ENCODE results near the gene RPL36. TPM values are rescaled to one million over a fixed set of nuclear protein-coding genes. Genes with fewer than 3 reads are reported as not detected.

Gene RPL36
- total and polyA plus RNA-seq, 2 experiments from 2014 or later = 637 to 990 TPM

GRCh38 chr19:5674714-5675113 lies 15.4 kb upstream of the RPL36 start:
- WGBS (ENCODE audit: low lambda C conversion rate, missing lambda C conversion rate) = 82% methylated on average over 5 of the region's 5 CpGs

DNA sequence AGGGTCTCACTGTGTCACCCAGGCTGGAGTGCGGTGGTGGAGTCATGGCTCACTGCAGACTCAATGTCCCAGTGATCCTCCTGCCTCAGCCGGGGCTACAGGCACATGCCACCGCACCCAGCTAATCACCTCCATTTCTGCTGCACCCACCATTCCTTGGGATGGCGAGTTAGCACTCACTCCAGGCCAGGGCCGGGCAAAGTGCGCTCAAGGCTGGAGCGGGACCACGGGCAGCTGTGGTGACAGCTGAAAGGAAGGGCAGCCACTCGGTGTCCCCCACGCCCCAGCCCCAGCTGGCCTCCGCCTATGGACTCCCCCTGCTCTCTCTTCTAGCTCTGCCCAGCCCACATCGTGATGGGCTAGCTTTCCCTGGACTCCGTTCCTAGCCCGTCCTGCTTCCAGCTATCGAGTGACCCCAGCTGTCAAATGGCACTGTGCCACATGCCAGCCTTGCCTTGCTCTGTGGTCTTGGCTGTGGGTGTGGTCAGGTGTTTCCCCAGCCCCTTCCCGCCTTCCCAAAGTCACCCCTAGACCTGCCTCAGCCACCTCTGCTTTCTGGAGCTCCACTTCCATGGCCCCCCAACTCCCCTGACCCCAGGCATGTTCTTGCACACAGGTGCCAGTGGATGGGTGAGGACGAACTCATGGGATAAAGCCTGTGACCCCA lies 13.9 kb upstream of the RPL36 start:
- Histone ChIP-seq H4K20me1 (ENCODE audit: insufficient read depth, poor library complexity, severe bottlenecking) (no peaks in the 10 kb centered on the region), H3K27me3 (no peaks in the 10 kb centered on the region), H3K79me2 (peaks cover 13% of the 10 kb centered on the region), H3K9me2 (replicated peaks; ENCODE audit: insufficient read depth) (no peaks in the 10 kb centered on the region), H2AFZ (no peak overlapping the region), H3K4me3 (no peak overlapping the region), H3K4me1 (ENCODE audit: insufficient read depth) (no peaks in the 10 kb centered on the region), H3K36me3 (replicated peaks; ENCODE audit: insufficient read depth, low read depth) (no peaks in the 10 kb centered on the region), H3K27ac (no peak overlapping the region), H3K9me3 (ENCODE audit: low read depth) (no peaks in the 10 kb centered on the region), H3K4me2 (no peak overlapping the region)
- DNase-seq (ENCODE audit: low spot score) = no peak
- 91% methylated on average over 13 of the region's 17 CpGs for WGBS (ENCODE audit: low lambda C conversion rate, missing lambda C conversion rate)
- TF ChIP-seq EZH2phosphoT487 (IDR thresholded peaks at IDR 0.05; ENCODE audit: low read depth, severe bottlenecking, unreplicated experiment) (no peak), CTCF (IDR thresholded peaks at IDR 0.05; ENCODE audit: poor library complexity) (no peak), EZH2 (IDR thresholded peaks at IDR 0.05; ENCODE audit: borderline replicate concordance) (no peak)

More at GRCh38 chr19:5674714-5675113, 15.4 kb upstream of the RPL36 start:
- Histone ChIP-seq H3K4me3 (no peak overlapping the region), H3K4me2 (no peak overlapping the region), H3K9me3 (ENCODE audit: low read depth) (no peaks in the 10 kb centered on the region), H3K79me2 (peaks cover 10% of the 10 kb centered on the region), H3K27me3 (no peaks in the 10 kb centered on the region), H3K9me2 (replicated peaks; ENCODE audit: insufficient read depth) (no peaks in the 10 kb centered on the region), H3K27ac (no peak overlapping the region), H4K20me1 (ENCODE audit: insufficient read depth, poor library complexity, severe bottlenecking) (no peaks in the 10 kb centered on the region), H3K4me1 (ENCODE audit: insufficient read depth) (no peaks in the 10 kb centered on the region), H3K36me3 (replicated peaks; ENCODE audit: insufficient read depth, low read depth) (no peaks in the 10 kb centered on the region), H2AFZ (no peak overlapping the region)
- DNase-seq (ENCODE audit: low spot score) = no peak
- TF ChIP-seq EZH2 (IDR thresholded peaks at IDR 0.05; ENCODE audit: borderline replicate concordance) = no peak
- no peak for TF ChIP-seq EZH2phosphoT487 (IDR thresholded peaks at IDR 0.05; ENCODE audit: low read depth, severe bottlenecking, unreplicated experiment)
- no peak for TF ChIP-seq CTCF (IDR thresholded peaks at IDR 0.05; ENCODE audit: poor library complexity)

GRCh38 chr19:5676772-5677105 lies 13.4 kb upstream of the RPL36 start:
- no peak for DNase-seq (ENCODE audit: low spot score)
- H3K36me3 ChIP-seq (replicated peaks; ENCODE audit: insufficient read depth, low read depth) = no peaks in the 10 kb centered on the region
- H4K20me1 ChIP-seq (ENCODE audit: insufficient read depth, poor library complexity, severe bottlenecking) = no peaks in the 10 kb centered on the region
- 93% methylated on average over 13 of the region's 13 CpGs for WGBS (ENCODE audit: low lambda C conversion rate, missing lambda C conversion rate)
- TF ChIP-seq CTCF (IDR thresholded peaks at IDR 0.05; ENCODE audit: poor library complexity) (no peak), EZH2phosphoT487 (IDR thresholded peaks at IDR 0.05; ENCODE audit: low read depth, severe bottlenecking, unreplicated experiment) (no peak), EZH2 (IDR thresholded peaks at IDR 0.05; ENCODE audit: borderline replicate concordance) (no peak)
- H3K79me2 ChIP-seq = peaks cover 13% of the 10 kb centered on the region
- no peak overlapping the region for H2AFZ ChIP-seq
- H3K4me3 ChIP-seq = no peak overlapping the region
- no peaks in the 10 kb centered on the region for H3K9me2 ChIP-seq (replicated peaks; ENCODE audit: insufficient read depth)
- H3K4me1 ChIP-seq (ENCODE audit: insufficient read depth) = no peaks in the 10 kb centered on the region
- H3K4me2 ChIP-seq = no peak overlapping the region
- no peaks in the 10 kb centered on the region for H3K9me3 ChIP-seq (ENCODE audit: low read depth)
- H3K27ac ChIP-seq = no peak overlapping the region
- H3K27me3 ChIP-seq = no peaks in the 10 kb centered on the region

Measured in hepatocyte (in vitro differentiated cells).